Measurements from ENCODE around the gene WNT9A.
"Not testable (repeated sequence)": the region's sequence is repeated elsewhere in the genome, so short reads cannot be mapped to it uniquely, and the experiment has no call there.

WNT9A gene, protein sequence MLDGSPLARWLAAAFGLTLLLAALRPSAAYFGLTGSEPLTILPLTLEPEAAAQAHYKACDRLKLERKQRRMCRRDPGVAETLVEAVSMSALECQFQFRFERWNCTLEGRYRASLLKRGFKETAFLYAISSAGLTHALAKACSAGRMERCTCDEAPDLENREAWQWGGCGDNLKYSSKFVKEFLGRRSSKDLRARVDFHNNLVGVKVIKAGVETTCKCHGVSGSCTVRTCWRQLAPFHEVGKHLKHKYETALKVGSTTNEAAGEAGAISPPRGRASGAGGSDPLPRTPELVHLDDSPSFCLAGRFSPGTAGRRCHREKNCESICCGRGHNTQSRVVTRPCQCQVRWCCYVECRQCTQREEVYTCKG

GRCh38 chr1:227947676-227948492 lies at the start of gene WNT9A:
Gene WNT9A (minus strand): TSS chr1:227947932. CDS start chr1:227947887, 45 bp downstream.
- no peak for DNase-seq (ENCODE audit: low read depth in 2 of 2)

DNA sequence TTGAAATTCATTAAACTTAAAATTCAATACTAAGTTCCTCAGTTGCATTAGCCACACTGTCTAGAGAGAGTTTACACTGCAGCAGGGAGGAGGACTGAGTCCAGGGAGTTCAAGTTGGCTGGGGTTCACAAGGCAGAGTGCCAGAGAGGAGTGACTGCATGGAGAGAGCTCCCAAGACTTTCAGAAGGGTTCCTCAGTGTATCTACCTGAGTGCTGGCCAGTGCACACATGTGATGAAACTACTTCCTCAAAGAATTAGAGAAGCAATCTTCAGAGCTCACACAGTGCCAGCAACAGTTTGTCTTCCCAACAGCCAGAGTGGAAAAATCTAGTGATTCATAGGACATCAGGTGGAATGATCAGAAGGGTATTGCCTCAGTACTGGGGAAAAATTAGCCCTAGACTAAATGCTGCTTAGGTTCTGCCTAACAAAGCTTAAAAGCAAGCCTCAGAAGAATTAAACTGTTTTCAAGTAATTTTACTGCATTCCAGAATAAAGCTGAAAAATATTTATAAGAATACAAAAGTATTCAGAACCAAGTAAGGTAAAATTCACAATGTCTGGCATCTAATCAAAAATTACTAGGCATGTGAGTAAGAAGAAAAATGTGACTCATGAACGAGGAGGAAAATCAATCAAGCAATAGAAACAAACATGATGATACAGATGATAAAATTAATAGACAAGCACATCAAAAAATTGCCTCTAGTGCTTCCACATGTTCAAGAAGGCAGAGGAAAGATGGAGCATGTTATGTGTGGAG lies 48.6 kb upstream of the WNT9A start:
- no peak for DNase-seq (ENCODE audit: low read depth in 2 of 2)

- DNase-seq (ENCODE audit: low read depth in 2 of 2): no peak
These were observed 47.0 kb upstream of the WNT9A start for GRCh38 chr1:227994632-227995300.

DNA sequence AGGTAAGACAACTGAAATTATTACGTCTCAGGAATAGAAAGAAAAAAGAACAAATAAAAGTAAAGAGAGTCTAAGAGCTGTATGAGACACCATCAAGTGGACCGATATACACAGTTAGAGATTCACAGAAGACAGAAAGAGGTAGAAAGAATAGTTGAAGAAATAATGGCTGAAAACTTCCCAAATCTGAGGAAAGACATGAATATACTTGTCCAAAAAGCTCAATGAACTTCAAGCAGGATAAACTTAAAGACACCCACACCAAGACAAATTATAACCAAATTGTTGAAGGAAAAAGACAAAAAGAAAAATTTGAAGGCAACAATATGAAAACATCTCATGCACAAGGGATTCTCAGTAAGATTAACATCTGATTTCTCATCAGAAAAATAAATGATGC lies 39.4 kb upstream of the WNT9A start:
- DNase-seq (ENCODE audit: low read depth in 2 of 2): no peak

- not testable (repeated sequence) for DNase-seq (ENCODE audit: low read depth in 2 of 2)
These were observed 28.0 kb upstream of the WNT9A start for GRCh38 chr1:227975583-227976283.

- DNase-seq (ENCODE audit: low read depth in 2 of 2): not testable (repeated sequence)
These were observed 26.1 kb upstream of the WNT9A start for GRCh38 chr1:227973724-227974288.

DNA sequence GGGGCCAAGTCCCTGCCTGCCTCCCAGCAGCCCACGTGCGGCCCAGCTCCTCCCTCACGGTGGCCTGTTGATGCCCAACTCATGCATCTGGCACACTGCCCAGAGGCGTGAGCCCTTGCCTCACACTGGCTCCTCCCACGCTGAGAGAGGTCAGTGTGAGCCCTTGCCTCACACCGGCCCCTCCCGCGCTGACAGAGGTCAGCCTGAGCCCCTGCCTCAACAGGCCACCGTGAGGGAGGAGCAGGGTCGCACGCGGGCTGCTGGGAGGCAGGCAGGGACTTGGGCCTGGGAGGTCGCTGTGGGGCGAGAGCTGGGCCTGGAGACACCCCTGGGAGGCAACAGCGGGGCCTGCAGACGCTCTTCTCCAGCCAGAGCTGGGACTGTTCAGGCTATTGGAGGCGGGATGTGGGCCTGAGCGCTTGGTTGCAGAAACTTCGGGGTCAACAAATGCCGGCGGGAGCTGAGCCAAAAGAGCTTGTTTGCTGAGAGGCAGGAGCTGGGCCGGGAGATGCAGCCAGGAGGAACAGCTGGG lies 25.2 kb upstream of the WNT9A start:
- not testable (repeated sequence) for DNase-seq (ENCODE audit: low read depth in 2 of 2)

GRCh38 chr1:227972283-227972679 lies 24.5 kb upstream of the WNT9A start:
- not testable (repeated sequence) for DNase-seq (ENCODE audit: low read depth in 2 of 2)

- not testable (repeated sequence) for DNase-seq (ENCODE audit: low read depth in 2 of 2)
These were observed 24.0 kb upstream of the WNT9A start for GRCh38 chr1:227971643-227972282.

GRCh38 chr1:227971216-227971615 lies 23.5 kb upstream of the WNT9A start:
- DNase-seq (ENCODE audit: low read depth in 2 of 2): not testable (repeated sequence)

DNA sequence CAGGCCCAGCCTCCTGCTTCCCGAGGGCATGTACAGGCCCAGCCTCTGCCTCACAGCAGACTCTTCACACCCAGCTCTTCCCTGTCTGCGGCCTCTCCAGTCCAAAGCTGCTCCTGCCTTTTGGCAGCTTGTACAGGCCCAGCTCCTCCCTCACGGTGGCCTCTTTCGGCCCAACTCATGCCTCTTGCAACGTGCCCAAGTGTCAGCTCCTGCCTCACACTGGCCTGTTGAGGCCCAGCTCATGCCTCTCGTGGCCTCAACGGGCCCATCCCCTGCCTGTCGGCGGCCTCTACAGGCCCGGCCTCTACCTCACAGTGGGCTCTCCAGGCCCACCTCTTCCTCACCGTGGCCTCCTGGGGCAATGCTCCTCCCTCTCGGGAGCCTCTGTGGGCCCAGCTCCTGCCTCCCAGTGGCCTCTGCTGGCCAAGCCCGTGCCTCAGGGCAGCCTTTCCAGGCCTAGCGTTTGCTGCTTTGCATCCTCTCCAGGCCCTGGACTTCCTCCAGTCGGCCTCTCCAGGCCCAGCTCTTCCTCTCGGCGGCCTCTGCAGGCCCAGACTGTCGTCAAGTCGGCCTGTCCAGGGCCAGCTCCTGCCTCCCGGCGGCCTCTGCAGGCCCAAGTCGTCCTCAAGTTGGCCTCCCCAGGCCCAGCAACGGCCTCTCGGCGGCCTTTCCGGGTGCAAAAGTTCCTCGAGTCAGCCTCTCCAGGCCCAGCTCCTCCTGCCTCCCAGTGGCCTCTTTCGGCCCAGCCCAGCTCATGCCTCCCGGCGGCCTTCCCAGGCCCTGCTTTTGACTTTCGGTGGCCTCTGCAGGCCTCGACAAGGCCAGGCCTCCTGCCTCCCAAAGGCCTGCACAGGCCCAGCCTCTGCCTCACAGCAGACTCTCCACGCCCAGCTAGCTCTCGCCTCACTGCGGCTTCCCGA lies 22.6 kb upstream of the WNT9A start:
- DNase-seq (ENCODE audit: low read depth in 2 of 2): not testable (repeated sequence)

- not testable (repeated sequence) for DNase-seq (ENCODE audit: low read depth in 2 of 2)
These were observed 20.1 kb upstream of the WNT9A start for GRCh38 chr1:227967815-227968214.

DNA sequence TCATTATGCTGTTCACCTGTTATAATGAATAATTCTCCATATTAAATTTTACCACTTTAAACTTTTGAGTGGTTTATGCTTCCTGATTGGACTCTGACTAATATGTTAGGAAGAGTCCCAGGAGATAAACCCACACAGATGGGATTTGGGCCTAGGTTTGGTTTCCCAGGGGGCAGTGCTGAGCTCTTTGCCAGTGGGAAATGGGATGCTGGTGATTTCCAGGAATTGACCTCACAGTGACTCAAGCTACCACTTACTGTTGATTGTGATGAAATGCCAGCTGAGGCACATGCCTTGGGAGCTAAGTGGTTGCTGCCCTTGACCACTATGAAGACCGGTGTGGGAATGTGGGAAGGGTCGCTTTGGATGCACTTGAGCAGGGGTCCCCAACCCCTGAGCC lies 19.0 kb upstream of the WNT9A start:
- DNase-seq (ENCODE audit: low read depth in 2 of 2): not testable (repeated sequence)

GRCh38 chr1:227961651-227962466 lies 14.1 kb upstream of the WNT9A start:
- DNase-seq (ENCODE audit: low read depth in 2 of 2): no peak

- no peak for DNase-seq (ENCODE audit: low read depth in 2 of 2)
These were observed 11.7 kb upstream of the WNT9A start for GRCh38 chr1:227959325-227959860.

DNA sequence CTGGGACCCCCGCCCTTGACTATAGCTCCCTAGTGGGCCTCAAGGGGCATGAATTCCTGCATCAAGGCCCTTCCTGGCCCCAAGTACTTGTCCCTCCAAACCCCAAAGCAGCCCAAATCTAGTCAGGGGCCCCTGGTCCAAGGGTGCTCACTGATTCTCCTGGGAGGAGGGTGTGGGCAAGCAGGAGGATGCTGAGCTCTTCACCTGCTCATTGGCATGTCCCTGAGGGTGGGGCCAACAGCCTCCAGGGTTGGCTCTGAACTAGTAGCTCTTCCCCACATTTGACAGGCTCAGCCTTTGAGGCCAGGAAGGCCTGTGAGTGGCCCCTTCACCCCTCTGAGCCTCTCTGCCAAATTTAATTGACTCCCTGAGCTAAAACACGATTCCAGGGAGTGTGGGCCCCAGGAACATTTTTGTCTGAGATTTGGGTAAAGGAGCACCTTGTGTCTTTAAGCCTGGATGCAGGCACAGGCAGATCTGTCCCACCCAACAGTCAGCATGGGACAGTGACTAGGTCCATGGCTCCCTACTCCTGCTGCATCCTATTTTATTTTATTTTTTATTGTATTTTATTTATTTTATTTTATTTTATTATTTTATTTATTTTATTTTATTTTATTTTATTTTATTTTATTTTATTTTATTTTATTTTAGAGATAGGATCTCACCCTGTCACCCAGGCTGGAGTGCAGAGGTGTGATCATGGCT lies 11.0 kb upstream of the WNT9A start:
- DNase-seq (ENCODE audit: low read depth in 2 of 2): no peak

- no peak for DNase-seq (ENCODE audit: low read depth in 2 of 2)
These were observed 8.1 kb upstream of the WNT9A start for GRCh38 chr1:227955808-227956207.

Measured in stimulated activated CD8-positive, alpha-beta memory T cell treated with anti-CD3 and anti-CD28 coated beads, Interleukin-2, amount 100 ng/mL, for 1 hour (primary cell).